Measurements from ENCODE around the gene TMEM184B. TPM values are rescaled to one million over a fixed set of nuclear protein-coding genes. Genes with fewer than 3 reads are reported as not detected.

TMEM184B gene
- polyA plus RNA-seq, 1 experiment = 75.5 TPM

DNA sequence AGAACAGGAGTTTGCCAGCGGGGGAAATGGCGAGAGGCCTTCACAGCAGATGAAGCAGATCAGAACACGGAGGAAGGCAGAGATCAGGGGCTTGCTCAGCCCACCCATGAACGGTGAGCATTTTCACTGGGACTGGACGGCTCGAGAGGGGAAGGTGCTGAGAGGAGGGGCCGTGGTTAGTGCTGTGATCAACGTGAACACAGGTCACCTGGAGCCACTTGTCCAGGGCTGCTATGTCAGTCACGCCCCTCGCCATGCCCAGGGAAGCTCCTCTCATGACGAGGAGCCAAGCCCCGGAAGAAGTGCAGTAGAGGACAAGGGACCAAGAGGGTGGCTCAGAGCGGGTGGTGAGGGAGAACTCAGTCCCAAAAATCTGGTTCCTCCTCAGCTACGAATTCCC lies 98.2 kb downstream of the TMEM184B start:
- POLR2A ChIA-PET = no interaction called here
- no peak for TF ChIP-seq CTCF (IDR thresholded peaks at IDR 0.05; ENCODE audit: insufficient read depth, low read depth, low read length)
- CTCF ChIA-PET = no interaction called here
- Histone ChIP-seq H3K27me3 (ENCODE audit: control insufficient read depth, insufficient read depth, low read length) (no peaks in the 10 kb centered on the region), H3K4me3 (ENCODE audit: low read depth, low read length) (no peak overlapping the region), H3K36me3 (ENCODE audit: control insufficient read depth, insufficient read depth, low read length) (no peaks in the 10 kb centered on the region)
- no peak for DNase-seq (ENCODE audit: low read depth)

GRCh38 chr22:38173641-38173906 lies 99.2 kb downstream of the TMEM184B start:
- no peak overlapping the region for H3K4me3 ChIP-seq (ENCODE audit: low read depth, low read length)
- no peaks in the 10 kb centered on the region for H3K36me3 ChIP-seq (ENCODE audit: control insufficient read depth, insufficient read depth, low read length)
- ChIA-PET CTCF (no interaction called here), POLR2A (interaction anchor here (0.7 kb wide), 1 partner anchor 116 kb away, joined by 3 read pairs; the partner anchor contains the start of gene PICK1)
- TF ChIP-seq CTCF (IDR thresholded peaks at IDR 0.05; ENCODE audit: insufficient read depth, low read depth, low read length) = no peak
- no peaks in the 10 kb centered on the region for H3K27me3 ChIP-seq (ENCODE audit: control insufficient read depth, insufficient read depth, low read length)
- DNase-seq (ENCODE audit: low read depth) = no peak

- no peak for DNase-seq (ENCODE audit: low read depth)
- Histone ChIP-seq H3K36me3 (ENCODE audit: control insufficient read depth, insufficient read depth, low read length) (no peaks in the 10 kb centered on the region), H3K4me3 (ENCODE audit: low read depth, low read length) (no peak overlapping the region), H3K27me3 (ENCODE audit: control insufficient read depth, insufficient read depth, low read length) (no peaks in the 10 kb centered on the region)
- no peak for TF ChIP-seq CTCF (IDR thresholded peaks at IDR 0.05; ENCODE audit: insufficient read depth, low read depth, low read length)
- POLR2A ChIA-PET = no interaction called here
- CTCF ChIA-PET = interaction anchor here (0.7 kb wide), 1 partner anchor 58 kb away, joined by 3 read pairs; no protein-coding TSS in a partner anchor
These were observed 99.8 kb downstream of the TMEM184B start for GRCh38 chr22:38172832-38173640.

- no peaks in the 10 kb centered on the region for H3K27me3 ChIP-seq (ENCODE audit: control insufficient read depth, insufficient read depth, low read length)
- POLR2A ChIA-PET = no interaction called here
- no peak for DNase-seq (ENCODE audit: low read depth)
- H3K4me3 ChIP-seq (ENCODE audit: low read depth, low read length) = no peak overlapping the region
- CTCF ChIA-PET = interaction anchor here (0.7 to 0.9 kb wide), 2 partner anchors 18 to 58 kb away, joined by 3 read pairs; no protein-coding TSS in a partner anchor
- no peaks in the 10 kb centered on the region for H3K36me3 ChIP-seq (ENCODE audit: control insufficient read depth, insufficient read depth, low read length)
- no peak for TF ChIP-seq CTCF (IDR thresholded peaks at IDR 0.05; ENCODE audit: insufficient read depth, low read depth, low read length)
These were observed 100.6 kb downstream of the TMEM184B start for GRCh38 chr22:38171927-38172831.

DNA sequence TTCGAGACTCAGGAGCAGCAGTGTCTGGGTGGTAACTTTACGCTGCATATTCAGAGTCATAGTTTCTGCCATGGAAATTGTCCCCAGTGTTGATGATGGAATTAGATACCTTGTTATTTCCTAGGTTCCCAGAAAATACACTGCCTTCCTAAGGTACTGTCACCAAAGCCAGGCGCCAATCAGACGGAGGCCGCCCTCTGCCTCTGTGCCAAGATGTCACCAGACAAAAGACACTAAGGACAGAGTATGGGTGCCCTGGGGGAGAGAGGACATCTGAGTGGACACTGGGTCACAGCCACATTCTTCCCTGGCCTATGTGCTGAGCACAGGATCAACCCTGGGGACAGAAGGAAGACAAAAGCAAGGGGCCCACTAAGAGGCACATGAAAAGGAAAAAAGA lies 102.3 kb downstream of the TMEM184B start:
- no peak for DNase-seq (ENCODE audit: low read depth)
- ChIA-PET CTCF (no interaction called here), POLR2A (no interaction called here)
- no peaks in the 10 kb centered on the region for H3K27me3 ChIP-seq (ENCODE audit: control insufficient read depth, insufficient read depth, low read length)
- no peaks in the 10 kb centered on the region for H3K36me3 ChIP-seq (ENCODE audit: control insufficient read depth, insufficient read depth, low read length)
- H3K4me3 ChIP-seq (ENCODE audit: low read depth, low read length) = no peak overlapping the region
- no peak for TF ChIP-seq CTCF (IDR thresholded peaks at IDR 0.05; ENCODE audit: insufficient read depth, low read depth, low read length)
